ENCODE data around the gene GPLD1.

Gene GPLD1

DNA sequence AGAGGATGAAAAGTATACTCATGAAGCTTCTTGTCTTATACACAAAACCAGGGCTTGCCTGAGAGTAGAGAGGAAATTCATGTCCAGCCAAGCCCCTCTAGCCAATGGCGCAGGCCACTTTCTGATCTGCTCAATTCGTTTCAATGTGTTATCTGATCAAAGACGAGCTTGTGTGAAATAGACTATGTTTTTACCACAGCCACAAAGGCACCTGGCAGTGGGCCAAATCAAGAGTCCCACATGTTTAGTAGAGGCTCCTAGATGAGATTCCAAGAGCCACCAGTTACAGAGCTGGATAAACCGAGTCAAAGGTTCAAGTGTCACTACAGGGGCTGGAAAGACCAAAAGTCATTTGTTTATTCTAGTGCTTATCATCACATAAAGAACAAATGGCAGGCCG is 34.9 kb downstream of the GPLD1 start:
- Mint-ChIP-seq H3K4me3 (no peak overlapping the region), H3K4me1 (no peaks in the 10 kb centered on the region), H3K27ac (no peak overlapping the region), H3K36me3 (peaks cover 0 to 2% of the 10 kb centered on the region in 2 donors), H3K9me3 (no peaks in the 10 kb centered on the region), H3K27me3 (no peaks in the 10 kb centered on the region)
- DNase-seq (no peak), ATAC-seq (replicated peaks) (no peak)

DNA sequence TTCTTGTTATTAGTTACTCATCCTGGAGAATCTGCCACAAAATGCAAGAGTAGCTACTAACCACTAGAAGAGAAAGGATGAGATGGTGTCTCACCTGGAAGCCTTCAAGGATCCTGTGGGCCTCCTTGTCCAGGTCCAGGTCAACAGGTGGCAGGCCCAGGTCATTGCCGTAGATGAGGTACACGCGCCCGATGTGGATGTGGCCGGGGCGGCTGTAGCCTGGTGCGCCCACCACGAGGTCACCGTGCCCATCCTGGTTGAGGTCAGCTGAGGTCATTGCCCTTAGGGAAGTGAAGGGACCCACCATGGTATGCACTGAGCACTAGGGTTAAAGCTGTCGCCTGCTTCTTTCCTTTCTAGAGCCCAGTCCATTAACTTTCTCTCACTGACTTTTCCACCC is 35.5 kb downstream of the GPLD1 start:
- DNase-seq, result no peak
- peaks cover 0 to 2% of the 10 kb centered on the region in 2 donors for H3K36me3 Mint-ChIP-seq
- no peak overlapping the region for H3K4me3 Mint-ChIP-seq
- no peaks in the 10 kb centered on the region for H3K4me1 Mint-ChIP-seq
- no peaks in the 10 kb centered on the region for H3K9me3 Mint-ChIP-seq
- H3K27me3 Mint-ChIP-seq, result no peaks in the 10 kb centered on the region
- ATAC-seq (replicated peaks), result no peak
- H3K27ac Mint-ChIP-seq, result no peak overlapping the region

DNA sequence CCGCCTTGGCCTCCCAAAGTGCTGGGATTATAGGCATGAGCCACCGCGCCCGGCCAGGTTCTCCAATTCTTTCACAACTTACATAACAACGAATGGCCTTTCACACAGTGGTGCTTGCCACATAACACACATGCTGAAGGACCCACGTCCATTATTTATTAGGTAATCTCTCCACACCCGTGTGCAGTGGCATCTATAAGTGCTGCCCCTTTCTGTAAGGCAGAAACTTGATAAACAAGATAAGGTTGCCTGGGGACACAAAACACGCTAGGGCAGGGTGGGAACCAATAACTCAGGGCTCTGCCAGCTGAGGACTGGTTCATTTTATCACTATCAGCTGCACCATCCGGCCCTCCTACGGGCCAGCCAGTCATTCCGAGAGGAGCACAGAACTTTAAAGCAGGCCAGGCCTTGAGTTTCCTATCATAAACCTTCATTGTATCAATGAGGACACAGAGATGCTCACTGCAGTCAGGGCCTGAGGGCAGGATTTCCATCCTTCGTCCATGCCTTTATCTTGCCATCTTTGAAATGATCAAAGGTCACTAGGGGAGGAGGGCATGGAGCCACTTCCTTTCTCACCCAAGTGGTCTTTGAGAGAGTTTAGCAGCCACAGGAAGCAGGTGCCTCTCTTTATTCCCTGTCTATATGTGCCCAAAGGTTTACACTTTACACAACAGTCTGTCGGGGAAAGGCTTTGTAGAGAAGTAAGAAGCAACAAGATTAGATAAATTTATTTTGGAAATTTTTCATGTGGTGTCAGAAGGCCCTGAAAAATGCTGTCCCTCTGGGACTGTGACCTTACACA is 37.6 kb downstream of the GPLD1 start:
- no peak for ATAC-seq (replicated peaks)

DNA sequence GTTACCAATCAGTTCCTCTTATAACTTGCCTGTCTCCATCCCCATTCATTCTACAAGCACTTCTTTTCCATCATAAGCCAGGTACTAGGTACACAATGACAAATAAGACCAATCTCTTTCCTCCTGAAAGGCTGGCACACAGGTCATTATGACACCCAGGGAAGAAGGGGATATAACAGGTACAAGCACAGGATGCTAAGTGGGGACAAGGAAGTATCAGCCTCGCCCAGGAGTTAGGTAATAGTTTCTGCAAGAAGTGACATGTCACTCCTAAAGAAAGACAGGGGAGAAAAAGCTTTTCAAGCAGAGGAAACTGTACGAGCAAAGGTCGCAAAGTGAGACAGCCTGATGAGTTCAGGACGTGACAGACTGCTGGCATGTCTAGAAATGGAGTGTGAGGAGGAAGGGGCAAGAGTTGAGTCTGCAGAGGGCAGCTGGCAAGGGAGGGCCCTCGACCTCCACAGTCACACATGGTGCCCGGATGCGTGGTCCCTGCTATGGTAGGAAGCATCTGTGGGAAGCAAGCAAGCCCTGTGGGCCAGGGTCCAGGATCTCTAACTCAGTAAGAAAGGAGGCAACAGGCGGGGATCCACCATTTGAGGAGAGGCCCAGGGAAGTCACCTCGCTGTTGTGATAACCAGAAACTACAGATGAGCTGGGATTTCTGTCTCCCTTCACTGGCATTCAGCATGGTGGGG is 40.4 kb downstream of the GPLD1 start:
- DNase-seq (no peak), ATAC-seq (replicated peaks) (no peak)
- H3K27ac Mint-ChIP-seq, result no peak overlapping the region
- H3K9me3 Mint-ChIP-seq, result no peaks in the 10 kb centered on the region
- no peaks in the 10 kb centered on the region for H3K27me3 Mint-ChIP-seq
- no peaks in the 10 kb centered on the region for H3K4me1 Mint-ChIP-seq
- no peak overlapping the region for H3K4me3 Mint-ChIP-seq
- peaks cover 0 to 3% of the 10 kb centered on the region in 2 donors for H3K36me3 Mint-ChIP-seq

More for the DNA sequence above, 37.6 kb downstream of the GPLD1 start:
- DNase-seq, result no peak
- Mint-ChIP-seq H3K27ac (no peak overlapping the region), H3K4me1 (no peaks in the 10 kb centered on the region), H3K4me3 (no peak overlapping the region), H3K9me3 (no peaks in the 10 kb centered on the region), H3K36me3 (peaks cover 0 to 3% of the 10 kb centered on the region in 2 donors), H3K27me3 (no peaks in the 10 kb centered on the region)

DNA sequence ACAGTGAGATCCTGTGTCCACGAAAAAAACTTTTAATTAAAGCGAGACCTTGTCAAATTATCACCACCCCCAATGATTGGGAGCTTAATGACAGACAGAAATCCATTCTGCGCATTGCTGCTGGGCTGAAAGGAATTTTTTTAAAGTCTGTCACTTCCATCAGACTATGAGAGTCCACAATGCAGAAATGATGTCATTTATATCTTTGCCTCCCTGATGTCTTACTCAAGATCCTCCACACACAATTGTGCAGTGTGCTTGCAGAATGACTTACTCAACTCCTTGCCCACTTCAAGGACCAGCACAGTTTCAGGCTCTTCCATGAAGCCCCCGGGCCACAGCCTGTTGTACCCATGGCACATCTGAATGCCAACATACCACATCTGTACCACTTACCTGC is 41.0 kb downstream of the GPLD1 start:
- H3K4me3 Mint-ChIP-seq, result no peak overlapping the region
- H3K27me3 Mint-ChIP-seq, result no peaks in the 10 kb centered on the region
- no peak overlapping the region for H3K27ac Mint-ChIP-seq
- peaks cover 0 to 3% of the 10 kb centered on the region in 2 donors for H3K36me3 Mint-ChIP-seq
- DNase-seq, result no peak
- no peaks in the 10 kb centered on the region for H3K4me1 Mint-ChIP-seq
- no peaks in the 10 kb centered on the region for H3K9me3 Mint-ChIP-seq
- ATAC-seq (replicated peaks), result no peak

DNA sequence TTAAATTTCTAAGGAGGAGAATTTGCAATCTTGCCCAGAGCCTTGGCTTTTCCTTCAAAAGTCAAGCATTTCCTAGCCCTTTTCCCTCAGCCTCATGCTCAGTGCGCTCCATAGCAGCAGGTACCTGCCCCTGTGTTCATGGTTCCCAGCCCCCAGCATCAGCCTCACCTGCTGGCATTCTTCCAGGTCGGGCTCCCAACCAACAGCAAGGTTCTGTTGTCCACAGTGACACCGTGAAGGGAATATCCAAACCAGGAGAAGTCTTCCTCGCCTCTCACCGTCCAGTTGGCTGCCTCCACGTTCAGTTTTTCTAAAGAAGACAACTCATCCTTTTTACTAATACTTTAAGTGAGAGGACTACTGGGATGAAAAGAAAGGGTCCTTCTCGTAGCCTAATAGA is 42.7 kb downstream of the GPLD1 start:
- no peaks in the 10 kb centered on the region for H3K9me3 Mint-ChIP-seq
- H3K27ac Mint-ChIP-seq, result no peak overlapping the region
- ATAC-seq (replicated peaks) (no peak), DNase-seq (no peak)
- H3K27me3 Mint-ChIP-seq, result no peaks in the 10 kb centered on the region
- no peaks in the 10 kb centered on the region for H3K4me1 Mint-ChIP-seq
- peaks cover 0 to 3% of the 10 kb centered on the region in 2 donors for H3K36me3 Mint-ChIP-seq
- H3K4me3 Mint-ChIP-seq, result no peak overlapping the region

DNA sequence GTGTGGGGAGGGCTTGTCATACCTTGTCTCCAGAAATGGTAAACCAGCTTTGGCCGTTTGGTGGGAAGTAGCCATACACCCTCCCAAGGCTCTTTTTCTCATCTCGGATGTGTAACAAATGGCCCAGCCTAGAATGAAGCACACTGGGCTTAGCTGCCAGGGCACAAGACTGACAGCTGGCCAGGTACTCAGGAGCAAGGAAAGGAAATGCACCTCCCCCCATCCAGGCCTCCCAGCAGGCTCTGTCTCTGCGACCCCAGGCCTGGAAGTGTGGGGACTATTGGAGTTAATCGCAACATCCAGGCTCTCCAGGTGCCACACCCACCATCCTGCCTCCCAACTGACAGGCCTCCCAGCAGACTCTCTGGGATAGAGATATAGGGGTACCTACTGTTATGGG is 43.7 kb downstream of the GPLD1 start:
- Mint-ChIP-seq H3K4me3 (no peak overlapping the region), H3K27ac (no peak overlapping the region), H3K27me3 (no peaks in the 10 kb centered on the region)

DNA sequence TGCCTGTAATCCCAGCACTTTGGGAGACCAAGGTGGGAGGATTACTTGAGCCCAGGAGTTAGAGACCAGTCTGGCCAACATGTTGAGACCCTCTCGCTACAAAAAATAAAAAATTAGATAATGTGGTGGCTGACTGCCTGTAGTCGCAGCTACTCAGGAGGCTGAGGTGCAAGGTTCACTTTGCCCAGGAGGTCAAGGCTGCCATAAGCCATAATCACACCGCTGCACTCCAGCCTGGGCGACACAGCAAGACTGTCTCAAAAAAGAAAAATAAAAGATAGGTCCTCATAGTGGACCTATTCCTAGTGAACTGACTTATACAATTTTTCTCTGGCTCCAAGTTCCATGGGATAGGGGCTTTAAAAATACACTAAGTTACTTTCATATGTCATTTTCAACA is 44.8 kb downstream of the GPLD1 start:
- Mint-ChIP-seq H3K4me3 (no peak overlapping the region), H3K36me3 (peaks cover 0 to 5% of the 10 kb centered on the region in 2 donors), H3K27ac (no peak overlapping the region), H3K4me1 (no peaks in the 10 kb centered on the region), H3K9me3 (no peaks in the 10 kb centered on the region), H3K27me3 (no peaks in the 10 kb centered on the region)
- ATAC-seq (replicated peaks) (no peak), DNase-seq (no peak)

More for the DNA sequence above, 43.7 kb downstream of the GPLD1 start:
- Mint-ChIP-seq H3K9me3 (no peaks in the 10 kb centered on the region), H3K36me3 (peaks cover 0 to 3% of the 10 kb centered on the region in 2 donors), H3K4me1 (no peaks in the 10 kb centered on the region)
- no peak for DNase-seq
- ATAC-seq (replicated peaks), result no peak

DNA sequence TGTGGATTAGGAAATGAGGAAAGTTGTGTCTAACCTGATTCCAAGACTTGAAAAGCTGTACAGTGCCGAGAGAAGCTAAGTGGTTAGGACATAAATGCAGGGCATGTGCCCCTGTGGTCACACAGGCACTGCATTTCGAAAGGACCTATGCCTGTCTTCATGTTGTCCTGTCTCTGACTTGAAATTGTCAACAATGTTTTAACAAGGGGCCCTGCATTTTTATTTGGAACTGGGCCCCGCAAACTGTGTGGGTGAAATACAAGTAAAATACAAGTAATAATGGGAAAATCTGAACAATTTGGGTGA is 47.8 kb downstream of the GPLD1 start:
- H3K27me3 Mint-ChIP-seq, result no peaks in the 10 kb centered on the region
- no peak overlapping the region for H3K27ac Mint-ChIP-seq
- H3K36me3 Mint-ChIP-seq, result peaks cover 16 to 17% of the 10 kb centered on the region in 2 donors
- H3K4me3 Mint-ChIP-seq, result no peak overlapping the region
- ATAC-seq (replicated peaks) (no peak), DNase-seq (no peak)
- H3K9me3 Mint-ChIP-seq, result no peaks in the 10 kb centered on the region
- no peaks in the 10 kb centered on the region for H3K4me1 Mint-ChIP-seq

DNA sequence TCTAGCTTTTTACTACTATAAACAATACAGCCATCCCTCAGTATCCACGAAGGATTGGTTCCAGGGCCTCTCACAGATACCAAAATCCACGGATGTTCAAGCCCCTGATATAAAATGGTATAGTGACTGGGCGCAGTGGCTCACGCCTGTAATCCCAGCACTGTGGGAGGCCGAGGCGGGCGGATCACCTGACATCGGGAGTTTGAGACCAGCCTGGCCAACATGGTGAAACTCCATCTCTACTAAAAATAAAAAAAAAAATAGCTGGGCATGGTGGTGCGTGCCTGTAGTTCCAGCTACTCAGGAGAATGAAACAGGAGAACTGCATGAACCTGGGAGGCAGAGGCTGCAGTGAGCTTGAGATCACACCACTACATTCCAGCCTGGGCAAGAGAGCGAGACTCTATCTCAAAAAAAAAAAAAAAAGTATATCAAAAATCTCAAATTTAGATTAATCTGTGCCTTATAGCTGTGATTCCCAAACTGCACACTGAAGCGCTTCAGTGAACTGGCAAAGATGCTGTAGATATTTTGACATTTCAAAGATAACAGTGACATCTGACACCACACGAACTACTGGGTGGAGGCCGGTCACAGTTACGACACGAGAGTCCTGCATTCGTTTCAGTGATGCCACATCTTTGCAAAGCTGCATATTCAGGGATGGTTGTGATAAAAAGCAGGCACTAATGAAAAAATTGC is 48.3 kb downstream of the GPLD1 start:
- H3K9me3 Mint-ChIP-seq, result no peaks in the 10 kb centered on the region
- no peaks in the 10 kb centered on the region for H3K27me3 Mint-ChIP-seq
- H3K36me3 Mint-ChIP-seq, result peaks cover 16 to 17% of the 10 kb centered on the region in 2 donors
- DNase-seq (no peak), ATAC-seq (replicated peaks) (no peak)
- no peak overlapping the region for H3K4me3 Mint-ChIP-seq
- H3K4me1 Mint-ChIP-seq, result no peaks in the 10 kb centered on the region
- H3K27ac Mint-ChIP-seq, result no peak overlapping the region

DNA sequence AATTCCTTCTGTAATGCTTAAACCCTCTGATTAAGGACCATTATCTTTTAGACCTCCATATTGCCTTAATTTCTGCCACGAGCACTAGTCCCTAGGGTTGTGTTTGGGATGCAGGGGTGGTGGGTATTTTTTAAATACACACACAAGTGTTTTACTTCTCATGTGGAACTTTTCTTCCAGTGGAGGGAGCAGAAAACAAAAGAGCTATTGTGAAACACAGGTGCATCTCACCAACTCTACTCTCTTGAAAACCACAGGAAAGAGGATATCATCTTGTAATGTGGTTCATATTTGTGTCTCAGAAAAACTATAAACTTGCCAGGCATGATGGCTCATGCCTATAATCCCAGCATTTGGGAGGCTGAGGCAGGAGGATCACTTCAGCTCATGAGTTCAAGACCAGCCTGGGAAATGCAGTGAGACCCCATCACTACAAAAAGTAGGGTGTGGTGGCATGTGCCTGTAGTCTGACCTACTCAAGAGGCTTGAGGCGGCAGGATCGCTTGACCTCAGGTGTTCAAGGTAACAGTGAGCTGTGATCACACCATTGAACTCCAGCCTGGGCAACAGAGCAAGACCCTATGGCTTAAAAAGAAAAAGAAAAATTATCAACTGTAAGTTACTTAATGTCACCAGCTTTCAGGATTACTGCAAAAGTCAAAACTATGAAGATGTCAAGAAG is 49.4 kb downstream of the GPLD1 start:
- ATAC-seq (replicated peaks), result no peak
- Mint-ChIP-seq H3K27ac (no peak overlapping the region), H3K4me3 (no peak overlapping the region), H3K9me3 (no peaks in the 10 kb centered on the region), H3K27me3 (no peaks in the 10 kb centered on the region), H3K4me1 (no peaks in the 10 kb centered on the region), H3K36me3 (peaks cover 16 to 17% of the 10 kb centered on the region in 2 donors)
- no peak for DNase-seq

DNA sequence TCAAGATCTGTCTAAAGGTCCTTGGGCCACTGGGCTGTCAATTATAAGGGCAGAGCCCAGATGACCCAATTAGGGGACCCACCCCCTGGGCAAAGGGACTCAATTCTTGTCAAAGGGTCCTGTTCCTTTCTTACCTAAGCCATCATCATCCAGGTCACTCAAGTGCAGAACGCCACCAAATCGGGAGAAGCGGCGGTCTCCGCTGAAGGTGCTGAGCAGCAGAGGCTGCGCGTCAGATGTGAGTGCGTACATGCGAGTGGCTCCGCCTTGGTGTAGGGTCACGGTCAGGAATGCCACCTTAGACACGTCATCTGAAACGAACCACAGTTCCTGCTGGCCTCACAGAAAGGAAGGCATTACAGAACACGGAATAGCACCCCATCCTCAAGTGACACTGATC is 52.4 kb downstream of the GPLD1 start:
- peaks cover 16 to 17% of the 10 kb centered on the region in 2 donors for H3K36me3 Mint-ChIP-seq
- no peaks in the 10 kb centered on the region for H3K4me1 Mint-ChIP-seq
- ATAC-seq (replicated peaks), result no peak
- no peak overlapping the region for H3K27ac Mint-ChIP-seq
- H3K4me3 Mint-ChIP-seq, result no peak overlapping the region
- no peaks in the 10 kb centered on the region for H3K9me3 Mint-ChIP-seq
- H3K27me3 Mint-ChIP-seq, result no peaks in the 10 kb centered on the region
- DNase-seq, result no peak

DNA sequence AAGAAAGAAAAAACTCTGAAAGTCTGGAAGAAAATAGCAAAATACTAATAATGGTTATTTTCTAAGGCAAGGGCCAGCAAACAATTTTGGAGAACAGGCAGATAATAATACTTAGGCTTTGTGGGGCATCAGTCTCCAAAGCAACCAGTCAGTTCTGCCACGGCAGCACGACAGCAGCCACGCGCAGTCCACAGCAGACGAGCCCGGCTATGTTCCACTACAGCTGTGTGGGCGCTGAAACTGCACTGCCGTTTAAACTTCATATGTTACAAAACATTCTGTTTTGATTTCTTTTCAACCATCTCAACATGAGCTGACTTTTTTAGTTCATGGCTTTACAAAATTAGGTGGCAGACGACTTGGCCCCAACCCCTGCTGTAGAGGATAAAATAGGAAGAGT is 56.8 kb downstream of the GPLD1 start:
- H3K9me3 Mint-ChIP-seq, result no peaks in the 10 kb centered on the region

DNA sequence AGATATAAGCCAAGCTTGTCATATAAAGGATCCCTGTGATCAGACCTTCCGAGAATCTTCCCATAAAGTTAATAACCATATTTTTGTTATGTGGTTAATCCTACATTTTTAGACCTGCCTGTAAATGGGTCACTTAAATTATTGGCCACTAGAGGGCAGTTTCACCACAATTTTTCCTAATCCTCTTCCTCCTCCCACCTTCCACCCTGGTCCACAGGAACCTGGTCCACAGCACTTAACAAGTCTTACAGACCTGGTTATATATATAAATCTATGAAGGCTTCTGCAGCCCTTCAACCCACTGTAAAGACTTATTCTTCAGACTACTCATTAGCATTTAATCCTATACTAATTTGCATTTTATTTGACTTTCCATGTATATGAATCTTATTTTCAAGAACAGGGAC is 58.3 kb downstream of the GPLD1 start:
- peak in 1 of 2 donors; percentile 52 for ATAC-seq (replicated peaks)
- Mint-ChIP-seq H3K27ac (no peak overlapping the region), H3K4me3 (no peak overlapping the region), H3K27me3 (no peaks in the 10 kb centered on the region), H3K36me3 (peaks cover 11 to 16% of the 10 kb centered on the region in 2 donors), H3K4me1 (peaks cover 0 to 5% of the 10 kb centered on the region in 2 donors), H3K9me3 (no peaks in the 10 kb centered on the region)
- DNase-seq, result no peak

More for the DNA sequence above, 56.8 kb downstream of the GPLD1 start:
- Mint-ChIP-seq H3K36me3 (peaks cover 15 to 20% of the 10 kb centered on the region in 2 donors), H3K27ac (no peak overlapping the region), H3K27me3 (no peaks in the 10 kb centered on the region), H3K4me3 (no peak overlapping the region), H3K4me1 (peaks cover 0 to 5% of the 10 kb centered on the region in 2 donors)
- ATAC-seq (replicated peaks) (no peak), DNase-seq (no peak)
